Esophagus squamous epithelium (tissue), 5 donors: ENCODE data around the gene IGF1R. TPM values are rescaled to one million over a fixed set of nuclear protein-coding genes. Genes with fewer than 3 reads are reported as not detected.
A peak's percentile ranks its signal among the peaks of the same experiment; 100 is the strongest.

ENCODE experiments used
- DNase-seq: peaks from one replicate; lab custom pipeline; 2025; lab: John Stamatoyannopoulos, UW
- H3K27ac ChIP-seq, 4 donors: fragments of 200-600 bp; sonication (generic); one replicate each; pipeline ENCODE4 v1.5.1; 2016 to 2019; ENCODE audit warnings: mild to moderate bottlenecking in 1 of 4
- H3K27me3 ChIP-seq, 4 donors: fragments of 200-600 bp; sonication (generic); 1 replicate in 3 of 4; 2 replicates in 1 of 4; pipeline versions ENCODE4 v1.5.1 to v1.6.0; 2017 to 2021; ENCODE audit warnings: antibody characterized with exemption in 1 of 4
- H3K36me3 ChIP-seq, 3 donors: fragments of 200-600 bp; sonication (generic); one replicate each; pipeline ENCODE4 v1.5.1; 2016 to 2019
- H3K4me1 ChIP-seq, 3 donors: fragments of 200-600 bp; sonication (generic); one replicate each; pipeline ENCODE4 v1.5.1; 2017 to 2019
- H3K4me3 ChIP-seq, 4 donors: fragments of 200-600 bp; sonication (generic); 1 replicate in 3 of 4; 2 replicates in 1 of 4; pipeline ENCODE4 v1.5.1; 2016 to 2019; ENCODE audit warnings: mild to moderate bottlenecking in 2 of 4, moderate library complexity in 1 of 4
- H3K9me3 ChIP-seq, 3 donors: fragments of 200-600 bp; sonication (generic); one replicate each; pipeline ENCODE4 v1.5.1; 2016 to 2019
- POLR2A ChIP-seq, 4 donors: fragments of 450-650 bp; IDR thresholded peaks; one replicate each; pipeline ENCODE4 v1.6.1; 2017; ENCODE audit warnings: antibody characterized with exemption in 4 of 4, mild to moderate bottlenecking in 4 of 4, moderate library complexity in 3 of 4
- WGBS, 2 donors: methylation state at CpG; one replicate each; pipeline ENCODE4 v1.1.5; 2018; 5-methylcytosine and 5-hydroxymethylcytosine counted together
- intact Hi-C: fragments of 100-400 bp; cut with DNase I; formaldehyde crosslinking; loops from one replicate; pipeline ENCODE4 v1.15.0; 2022
- total RNA-seq, 4 donors: library from RNA; depleted of rRNA; stranded (reverse); fragments of >200 nt; gene quantifications; one replicate each; pipeline ENCODE4 v1.1.0, GENCODE V29; 2016
- TF ChIP-seq, protein P1 (sequence below), 6 experiments: fragments of 450-650 bp in 4 of 6; fragments of 200-600 bp in 2 of 6; sonication (generic) in 2 of 6; IDR thresholded peaks; one replicate each; pipeline ENCODE4 v1.5.1; 2016 to 2019; ENCODE audit warnings: antibody characterized with exemption in 6 of 6, mild to moderate bottlenecking in 4 of 6, moderate library complexity in 4 of 6
- donor health status: DM: yes; HTN: yes; CAD: no.

Gene IGF1R
- total RNA-seq, 4 donors from 2014 or later: 20.5 to 54.8 (median 40.4) TPM

DNA sequence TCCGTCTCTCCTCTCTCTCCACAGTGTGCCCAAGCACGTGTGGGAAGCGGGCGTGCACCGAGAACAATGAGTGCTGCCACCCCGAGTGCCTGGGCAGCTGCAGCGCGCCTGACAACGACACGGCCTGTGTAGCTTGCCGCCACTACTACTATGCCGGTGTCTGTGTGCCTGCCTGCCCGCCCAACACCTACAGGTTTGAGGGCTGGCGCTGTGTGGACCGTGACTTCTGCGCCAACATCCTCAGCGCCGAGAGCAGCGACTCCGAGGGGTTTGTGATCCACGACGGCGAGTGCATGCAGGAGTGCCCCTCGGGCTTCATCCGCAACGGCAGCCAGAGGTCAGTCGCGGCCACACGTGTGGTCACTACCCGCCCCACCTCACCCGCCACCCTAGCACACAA lies 243.0 kb downstream of the IGF1R start:
- DNase-seq: no peak
- Histone ChIP-seq H3K4me3 (no peak overlapping the region), H3K36me3 (peaks cover 0 to 22% (median 0%) of the 10 kb centered on the region in 3 donors), H3K9me3 (no peaks in the 10 kb centered on the region), H3K27ac (no peak overlapping the region), H3K4me1 (peaks cover 5 to 40% (median 6%) of the 10 kb centered on the region in 3 donors), H3K27me3 (no peaks in the 10 kb centered on the region)
- TF ChIP-seq, protein P1, sequence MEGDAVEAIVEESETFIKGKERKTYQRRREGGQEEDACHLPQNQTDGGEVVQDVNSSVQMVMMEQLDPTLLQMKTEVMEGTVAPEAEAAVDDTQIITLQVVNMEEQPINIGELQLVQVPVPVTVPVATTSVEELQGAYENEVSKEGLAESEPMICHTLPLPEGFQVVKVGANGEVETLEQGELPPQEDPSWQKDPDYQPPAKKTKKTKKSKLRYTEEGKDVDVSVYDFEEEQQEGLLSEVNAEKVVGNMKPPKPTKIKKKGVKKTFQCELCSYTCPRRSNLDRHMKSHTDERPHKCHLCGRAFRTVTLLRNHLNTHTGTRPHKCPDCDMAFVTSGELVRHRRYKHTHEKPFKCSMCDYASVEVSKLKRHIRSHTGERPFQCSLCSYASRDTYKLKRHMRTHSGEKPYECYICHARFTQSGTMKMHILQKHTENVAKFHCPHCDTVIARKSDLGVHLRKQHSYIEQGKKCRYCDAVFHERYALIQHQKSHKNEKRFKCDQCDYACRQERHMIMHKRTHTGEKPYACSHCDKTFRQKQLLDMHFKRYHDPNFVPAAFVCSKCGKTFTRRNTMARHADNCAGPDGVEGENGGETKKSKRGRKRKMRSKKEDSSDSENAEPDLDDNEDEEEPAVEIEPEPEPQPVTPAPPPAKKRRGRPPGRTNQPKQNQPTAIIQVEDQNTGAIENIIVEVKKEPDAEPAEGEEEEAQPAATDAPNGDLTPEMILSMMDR (IDR thresholded peaks at IDR 0.05): no peak
- TF ChIP-seq POLR2A (IDR thresholded peaks at IDR 0.05): no peak
- 95 to 100% methylated on average over 4 to 23 of the region's 31 CpGs for WGBS, 2 donors
- intact Hi-C loops: no loop called here

DNA sequence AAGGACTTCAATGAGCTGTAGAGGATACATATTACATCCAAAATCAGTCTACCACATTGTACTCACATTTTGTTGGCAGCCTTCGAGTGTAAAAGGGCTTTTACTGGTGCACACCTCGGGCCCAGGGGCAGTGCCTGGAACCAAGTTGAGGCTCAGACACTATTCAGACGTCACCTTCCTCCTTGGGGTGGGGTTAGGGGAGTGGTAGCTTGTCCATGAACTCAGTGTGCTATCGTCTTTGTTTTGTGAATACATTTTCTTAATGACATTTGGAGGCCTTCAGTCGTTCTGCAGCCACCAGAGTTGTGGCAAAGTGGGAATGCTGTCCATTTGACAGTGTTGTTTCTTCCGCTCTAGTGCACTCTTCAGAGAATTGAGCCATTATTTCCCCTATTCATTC lies 245.1 kb downstream of the IGF1R start:
- 55 to 76% methylated on average over 6 of the region's 6 CpGs for WGBS, 2 donors
- Histone ChIP-seq H3K27me3 (no peaks in the 10 kb centered on the region), H3K36me3 (peaks cover 0 to 22% (median 0%) of the 10 kb centered on the region in 3 donors), H3K4me3 (no peak overlapping the region), H3K9me3 (no peaks in the 10 kb centered on the region), H3K27ac (peak overlapping the region in 3 of 4 donors; percentile 22 to 68 (median 47)), H3K4me1 (peaks cover 15 to 61% (median 20%) of the 10 kb centered on the region in 3 donors)
- TF ChIP-seq, protein P1 (IDR thresholded peaks at IDR 0.05): no peak
- no peak for TF ChIP-seq POLR2A (IDR thresholded peaks at IDR 0.05)
- DNase-seq: no peak
- intact Hi-C loops: no loop called here

DNA sequence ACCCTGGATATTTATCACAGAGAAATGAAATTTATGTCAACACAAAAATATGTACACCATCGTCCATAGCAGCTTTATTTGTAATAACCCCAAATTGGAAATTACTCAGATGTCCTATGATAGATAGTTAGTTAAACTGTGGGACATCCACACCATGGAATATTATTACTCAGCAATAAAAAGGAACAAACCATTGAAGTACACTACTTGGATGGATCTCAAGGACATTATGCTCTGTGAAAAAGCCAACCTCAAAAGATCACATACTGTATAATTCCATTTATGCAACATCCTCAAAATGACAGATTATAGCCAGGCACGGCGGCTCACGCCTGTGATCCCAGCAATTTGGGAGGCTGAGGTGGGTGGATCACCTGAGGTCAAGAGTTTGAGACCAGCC lies 246.0 kb downstream of the IGF1R start:
- Histone ChIP-seq H3K4me3 (no peak overlapping the region), H3K36me3 (peaks cover 0 to 25% (median 0%) of the 10 kb centered on the region in 3 donors), H3K27ac (peak overlapping the region in 2 of 4 donors; percentile 47 to 86), H3K4me1 (peaks cover 15 to 63% (median 20%) of the 10 kb centered on the region in 3 donors), H3K9me3 (no peaks in the 10 kb centered on the region), H3K27me3 (no peaks in the 10 kb centered on the region)
- no peak for DNase-seq
- no peak for TF ChIP-seq POLR2A (IDR thresholded peaks at IDR 0.05)
- TF ChIP-seq, protein P1 (IDR thresholded peaks at IDR 0.05): no peak
- 85 to 88% methylated on average over 4 of the region's 4 CpGs for WGBS, 2 donors
- intact Hi-C loops: no loop called here

DNA sequence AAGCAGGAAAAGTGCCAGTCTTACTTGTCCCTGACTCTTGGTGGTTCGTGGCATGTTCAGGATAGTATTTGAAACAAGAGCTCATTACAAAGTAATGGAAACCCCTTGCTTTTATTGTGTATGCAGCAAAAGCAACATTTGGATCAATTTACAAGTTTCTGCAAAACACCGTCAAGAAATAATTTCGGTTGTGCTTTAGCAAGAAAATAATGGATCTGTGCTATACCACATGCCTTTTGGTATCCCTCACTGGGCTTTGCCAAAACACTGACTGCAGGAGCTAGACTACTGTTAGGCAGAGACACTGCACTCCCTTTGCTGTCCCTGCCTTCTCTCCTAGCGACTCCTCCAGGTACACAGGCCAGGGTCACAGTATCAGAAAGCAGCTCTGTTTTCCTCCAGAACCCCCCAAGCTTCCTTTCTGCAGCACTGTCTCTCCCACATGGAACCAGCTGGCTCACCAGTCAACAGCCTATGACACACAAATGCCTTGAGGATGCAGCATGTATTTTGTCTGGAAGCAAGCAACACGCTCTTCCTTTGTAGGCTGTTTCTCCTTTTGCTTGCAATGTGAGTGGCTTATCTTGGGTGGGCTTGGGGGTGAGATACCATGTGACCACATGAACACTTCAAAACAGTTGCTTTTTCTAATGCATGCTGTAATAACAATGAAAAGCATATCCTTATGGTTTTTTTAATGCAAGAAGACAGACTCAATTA lies 247.8 kb downstream of the IGF1R start:
- Histone ChIP-seq H3K27me3 (no peaks in the 10 kb centered on the region), H3K27ac (peak overlapping the region; percentile 42 to 86 (median 75)), H3K36me3 (peaks cover 0 to 31% (median 0%) of the 10 kb centered on the region in 3 donors), H3K9me3 (no peaks in the 10 kb centered on the region), H3K4me3 (no peak overlapping the region), H3K4me1 (peaks cover 15 to 74% (median 24%) of the 10 kb centered on the region in 3 donors)
- no peak for DNase-seq
- intact Hi-C loops: no loop called here
- 48 to 65% methylated on average over 5 of the region's 5 CpGs for WGBS, 2 donors
- TF ChIP-seq POLR2A (IDR thresholded peaks at IDR 0.05): no peak
- TF ChIP-seq, protein P1 (IDR thresholded peaks at IDR 0.05): no peak
